D721Med (cell line): Measurements from ENCODE around the gene INAVA.

Source experiments
- DNase-seq: peaks from one replicate; pipeline ENCODE4 v3.0.0; 2011; ENCODE audit warnings: low spot score; ENCODE audit not compliant: insufficient read length
- FAIRE-seq: peaks from 2 replicates; lab custom pipeline; 2011; peaks lifted over from hg19 to GRCh38; lab: Jason Lieb, UNC
- CTCF ChIP-seq: IDR thresholded peaks from 2 replicates; pipeline ENCODE4 v1.5.1; 2012; ENCODE audit warnings: mild to moderate bottlenecking, control low read depth; ENCODE audit not compliant: insufficient read depth; ENCODE audit errors: missing control alignments

Gene INAVA

GRCh38 chr1:200899015-200899386 is 4.3 kb downstream of the INAVA start:
- FAIRE-seq (no peak), DNase-seq (no peak)
- no peak for TF ChIP-seq CTCF

- DNase-seq (no peak), FAIRE-seq (no peak)
- no peak for TF ChIP-seq CTCF
Measured at GRCh38 chr1:200899451-200899915, 4.8 kb downstream of the INAVA start.

- FAIRE-seq (no peak), DNase-seq (no peak)
- no peak for TF ChIP-seq CTCF
Measured at GRCh38 chr1:200899954-200900867, 5.5 kb downstream of the INAVA start.

- FAIRE-seq = no peak
- DNase-seq = no peak
- TF ChIP-seq CTCF = no peak
Measured at GRCh38 chr1:200900877-200901276, 6.2 kb downstream of the INAVA start.

- FAIRE-seq = no peak
- no peak for TF ChIP-seq CTCF
- DNase-seq = no peak
Measured at GRCh38 chr1:200901350-200901749, 6.7 kb downstream of the INAVA start.

GRCh38 chr1:200901796-200902444 is 7.2 kb downstream of the INAVA start:
- FAIRE-seq (no peak), DNase-seq (no peak)
- TF ChIP-seq CTCF = no peak
